ENCODE results near the gene HP.
A peak's percentile ranks its signal among the peaks of the same experiment; 100 is the strongest.
"Not testable (repeated sequence)": the region's sequence is repeated elsewhere in the genome, so short reads cannot be mapped to it uniquely, and the experiment has no call there.

Gene HP, protein sequence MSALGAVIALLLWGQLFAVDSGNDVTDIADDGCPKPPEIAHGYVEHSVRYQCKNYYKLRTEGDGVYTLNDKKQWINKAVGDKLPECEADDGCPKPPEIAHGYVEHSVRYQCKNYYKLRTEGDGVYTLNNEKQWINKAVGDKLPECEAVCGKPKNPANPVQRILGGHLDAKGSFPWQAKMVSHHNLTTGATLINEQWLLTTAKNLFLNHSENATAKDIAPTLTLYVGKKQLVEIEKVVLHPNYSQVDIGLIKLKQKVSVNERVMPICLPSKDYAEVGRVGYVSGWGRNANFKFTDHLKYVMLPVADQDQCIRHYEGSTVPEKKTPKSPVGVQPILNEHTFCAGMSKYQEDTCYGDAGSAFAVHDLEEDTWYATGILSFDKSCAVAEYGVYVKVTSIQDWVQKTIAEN

DNA sequence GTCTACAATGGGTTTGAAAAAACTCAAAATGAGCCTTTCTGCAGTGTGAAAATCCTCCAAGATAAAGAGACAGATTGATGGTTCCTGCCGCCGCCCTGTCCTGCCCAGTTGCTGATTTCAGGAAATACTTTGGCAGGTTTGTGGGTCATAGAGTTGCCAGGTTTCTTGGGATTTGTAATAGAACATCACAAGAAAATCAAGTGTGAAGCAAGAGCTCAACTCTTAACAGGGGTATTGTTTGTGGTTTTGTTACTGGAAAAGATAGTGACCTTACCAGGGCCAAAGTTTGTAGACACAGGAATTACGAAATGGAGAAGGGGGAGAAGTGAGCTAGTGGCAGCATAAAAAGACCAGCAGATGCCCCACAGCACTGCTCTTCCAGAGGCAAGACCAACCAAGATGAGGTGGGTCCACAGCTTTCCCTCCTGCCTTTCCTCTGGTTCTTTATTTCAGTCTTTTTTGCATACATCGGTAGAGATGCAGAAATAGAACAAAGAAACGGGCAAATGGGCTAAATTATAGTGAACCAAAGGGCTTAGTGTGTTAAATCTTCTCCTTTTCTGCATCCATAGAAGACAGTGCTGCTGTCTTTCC is at the start of gene HP:
Gene HP, plus strand, starts transcription at position 252 of the 594 bp plus-strand sequence. Its CDS starts 148 bp downstream, at position 400.
- not testable (repeated sequence) for DNase-seq (ENCODE audit: low read depth); H3K4me3 ChIP-seq (ENCODE audit: low read depth, low read length)

DNA sequence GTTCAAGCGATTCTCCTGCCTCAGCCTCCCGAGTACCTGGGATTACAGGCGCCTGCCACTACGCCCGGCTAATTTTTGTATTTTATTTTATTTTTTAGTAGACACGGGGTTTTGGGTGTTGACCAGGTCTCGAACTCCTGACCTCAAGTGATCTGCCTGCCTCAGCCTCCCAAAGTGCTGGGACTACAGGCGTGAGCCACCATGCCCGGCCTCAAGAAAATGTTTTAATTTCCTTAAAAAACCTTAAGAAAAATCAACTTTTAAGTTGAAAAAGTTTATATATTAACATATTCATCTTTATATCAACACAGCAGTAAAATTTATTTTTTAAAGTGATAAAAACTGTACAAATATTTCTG is 46.3 kb upstream of the HP start:
- peak overlapping the region; percentile 25 for H3K4me3 ChIP-seq (ENCODE audit: low read depth, low read length)

DNA sequence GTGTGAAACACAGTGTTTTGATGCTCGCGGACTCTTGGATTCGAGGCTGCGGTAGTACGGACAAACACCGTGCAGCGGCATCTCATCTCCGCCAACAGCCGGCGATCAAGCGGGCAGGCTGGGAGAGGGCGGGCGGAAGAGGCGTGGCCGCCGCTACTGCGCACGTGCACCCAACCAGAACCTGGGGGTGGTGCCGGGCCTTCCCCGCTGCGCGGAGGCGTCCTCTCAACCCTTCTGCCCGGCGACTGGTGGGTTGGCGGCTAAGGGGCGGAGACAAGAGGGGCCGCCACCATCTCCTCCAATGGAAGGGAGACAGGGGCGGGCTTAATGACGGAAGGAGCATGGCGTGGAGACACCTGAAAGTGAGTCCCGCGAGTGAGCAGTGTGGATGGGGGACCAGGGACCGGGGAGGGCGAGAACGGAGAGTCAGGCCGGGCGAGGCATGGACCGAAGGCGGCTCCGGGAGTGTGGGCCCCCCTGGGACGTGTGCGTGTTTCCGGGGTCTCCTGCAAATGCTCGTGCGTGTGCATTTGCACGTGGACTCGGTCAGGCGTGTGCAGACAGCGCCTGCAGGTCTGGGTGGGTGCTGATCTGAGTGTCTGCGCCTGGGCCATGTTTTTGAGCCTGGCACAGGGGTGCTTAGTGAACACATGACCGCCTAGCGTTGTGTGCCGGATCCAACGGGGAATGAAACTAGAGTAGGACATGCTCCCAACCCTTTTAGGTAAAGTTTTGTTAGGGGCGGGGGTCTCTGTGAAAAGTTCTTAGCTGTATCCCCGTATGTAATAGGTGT is 45.7 kb upstream of the HP start, which contains the start of gene DHODH:
Gene DHODH, plus strand, starts transcription at position 321 of the 793 bp plus-strand sequence. Its CDS starts 21 bp downstream, at position 342.
- TF ChIP-seq, protein P1, sequence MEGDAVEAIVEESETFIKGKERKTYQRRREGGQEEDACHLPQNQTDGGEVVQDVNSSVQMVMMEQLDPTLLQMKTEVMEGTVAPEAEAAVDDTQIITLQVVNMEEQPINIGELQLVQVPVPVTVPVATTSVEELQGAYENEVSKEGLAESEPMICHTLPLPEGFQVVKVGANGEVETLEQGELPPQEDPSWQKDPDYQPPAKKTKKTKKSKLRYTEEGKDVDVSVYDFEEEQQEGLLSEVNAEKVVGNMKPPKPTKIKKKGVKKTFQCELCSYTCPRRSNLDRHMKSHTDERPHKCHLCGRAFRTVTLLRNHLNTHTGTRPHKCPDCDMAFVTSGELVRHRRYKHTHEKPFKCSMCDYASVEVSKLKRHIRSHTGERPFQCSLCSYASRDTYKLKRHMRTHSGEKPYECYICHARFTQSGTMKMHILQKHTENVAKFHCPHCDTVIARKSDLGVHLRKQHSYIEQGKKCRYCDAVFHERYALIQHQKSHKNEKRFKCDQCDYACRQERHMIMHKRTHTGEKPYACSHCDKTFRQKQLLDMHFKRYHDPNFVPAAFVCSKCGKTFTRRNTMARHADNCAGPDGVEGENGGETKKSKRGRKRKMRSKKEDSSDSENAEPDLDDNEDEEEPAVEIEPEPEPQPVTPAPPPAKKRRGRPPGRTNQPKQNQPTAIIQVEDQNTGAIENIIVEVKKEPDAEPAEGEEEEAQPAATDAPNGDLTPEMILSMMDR (IDR thresholded peaks at IDR 0.05; ENCODE audit: control insufficient read depth, extremely low read depth, insufficient read depth), result peak; percentile 14; the same call in 1 of the 2 replicates
- peak within 1 kb of the TSS; percentile 84 for H3K4me3 ChIP-seq (ENCODE audit: low read depth, low read length)
- DNase-seq (ENCODE audit: low read depth), result peak; percentile 95

More for the DNA sequence above, 46.3 kb upstream of the HP start:
- DNase-seq (ENCODE audit: low read depth), result not testable (repeated sequence)

DNA sequence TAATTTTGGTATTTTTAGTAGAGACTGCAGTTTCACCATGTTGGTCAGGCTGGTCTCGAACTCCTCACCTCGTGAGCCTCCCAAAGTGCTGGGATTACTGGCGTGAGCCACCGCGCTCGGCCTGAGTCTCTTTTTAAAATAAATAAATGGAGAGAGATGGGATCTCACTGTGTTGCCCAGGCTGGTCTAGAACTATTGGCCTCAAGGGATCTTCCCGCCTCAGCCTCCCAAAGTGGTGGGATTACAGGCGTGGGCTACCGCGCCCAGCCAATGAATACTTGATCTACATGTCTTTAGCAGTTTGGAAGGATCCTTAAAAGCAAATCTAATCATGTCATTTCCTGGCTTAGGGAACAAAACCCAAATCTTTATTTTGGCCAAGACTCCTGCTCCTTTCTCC is 44.5 kb upstream of the HP start:
- TF ChIP-seq, protein P1 (IDR thresholded peaks at IDR 0.05; ENCODE audit: control insufficient read depth, extremely low read depth, insufficient read depth), result no peak
- peak overlapping the region; percentile 84 for H3K4me3 ChIP-seq (ENCODE audit: low read depth, low read length)
- DNase-seq (ENCODE audit: low read depth), result no peak

DNA sequence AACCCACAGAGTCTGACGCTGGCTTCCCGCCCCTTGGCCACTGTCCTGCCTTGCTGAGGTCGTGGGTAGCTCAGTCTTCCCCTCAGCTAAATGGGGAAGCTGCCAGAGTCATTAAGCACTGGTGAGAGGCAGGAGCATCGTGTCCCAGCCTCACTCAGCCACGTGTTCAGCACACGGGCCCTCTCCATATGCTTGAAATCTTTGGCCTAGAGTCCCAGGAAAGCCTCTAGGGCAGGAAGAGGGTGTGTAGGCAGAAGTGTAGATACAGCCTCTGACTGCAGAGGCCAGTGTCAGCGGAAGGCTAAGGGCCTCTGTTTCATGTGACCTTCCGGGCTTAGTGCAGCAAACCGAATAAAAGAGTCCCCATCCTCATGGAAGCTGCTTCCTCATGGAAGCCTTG is 41.7 kb upstream of the HP start:
- DNase-seq (ENCODE audit: low read depth), result no peak
- H3K4me3 ChIP-seq (ENCODE audit: low read depth, low read length), result no peak overlapping the region

DNA sequence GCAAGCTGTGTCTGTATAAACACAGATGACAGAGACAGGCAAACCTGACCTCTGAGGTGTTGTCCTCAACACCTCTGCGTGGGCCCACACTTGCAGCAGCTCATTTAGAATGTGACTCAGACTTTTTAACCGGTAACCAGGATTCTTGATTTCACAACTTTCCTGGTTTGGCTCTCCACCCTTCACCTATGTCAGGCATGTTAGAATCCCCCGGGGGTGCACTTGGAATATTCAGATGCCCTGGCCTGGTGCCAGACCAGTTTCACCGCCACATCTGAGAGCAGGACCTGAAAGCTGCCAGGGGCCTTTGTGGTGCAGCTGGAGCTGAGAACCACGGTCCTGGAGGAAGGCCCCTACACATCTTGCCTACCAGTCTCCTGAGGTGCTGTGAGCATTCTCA is 40.9 kb upstream of the HP start:
- TF ChIP-seq, protein P1 (IDR thresholded peaks at IDR 0.05; ENCODE audit: control insufficient read depth, extremely low read depth, insufficient read depth), result no peak
- no peak for DNase-seq (ENCODE audit: low read depth)

More for the DNA sequence above, 41.7 kb upstream of the HP start:
- TF ChIP-seq, protein P1 (IDR thresholded peaks at IDR 0.05; ENCODE audit: control insufficient read depth, extremely low read depth, insufficient read depth), result no peak

DNA sequence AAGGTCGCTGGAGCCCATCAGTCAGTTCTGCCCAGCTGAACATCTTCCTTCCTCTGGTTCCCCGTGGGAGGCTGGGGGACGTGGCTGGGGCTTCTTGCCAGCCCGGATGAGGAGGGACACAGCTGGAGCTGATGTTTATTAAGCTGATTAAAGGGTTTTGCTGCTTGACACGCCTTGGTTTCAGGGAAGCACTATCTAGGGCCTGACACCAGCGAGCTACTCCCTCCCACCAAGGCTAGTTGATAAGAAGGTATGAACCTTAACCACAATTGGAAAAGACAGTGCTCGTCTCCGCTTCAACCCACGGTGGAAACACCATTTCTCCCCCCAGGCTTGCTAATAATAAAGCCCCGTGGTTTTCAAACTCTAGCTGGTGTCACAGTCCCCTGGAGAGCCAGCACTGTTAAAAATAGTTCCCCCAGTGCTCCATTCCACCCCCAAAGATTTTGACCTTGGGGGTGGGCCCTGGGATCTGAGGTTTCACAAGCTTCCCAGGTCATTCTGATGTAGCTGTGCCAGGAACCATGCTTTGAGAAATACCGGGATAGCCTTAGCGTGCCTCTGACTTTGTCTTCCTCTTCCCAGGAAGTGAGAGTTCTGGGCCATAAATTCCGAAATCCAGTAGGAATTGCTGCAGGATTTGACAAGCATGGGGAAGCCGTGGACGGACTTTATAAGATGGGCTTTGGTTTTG is 40.3 kb upstream of the HP start:
- no peak for DNase-seq (ENCODE audit: low read depth)
- no peak overlapping the region for H3K4me3 ChIP-seq (ENCODE audit: low read depth, low read length)
- TF ChIP-seq, protein P1 (IDR thresholded peaks at IDR 0.05; ENCODE audit: control insufficient read depth, extremely low read depth, insufficient read depth), result no peak

More for the DNA sequence above, 40.9 kb upstream of the HP start:
- H3K4me3 ChIP-seq (ENCODE audit: low read depth, low read length), result no peak overlapping the region

Data from LNCaP clone FGC (cell line).